Ishikawa (cell line): ENCODE results near the gene USP16.

ENCODE experiments used
- CEBPB ChIP-seq: IDR thresholded peaks from 2 replicates; pipeline ENCODE4 v1.6.1; 2012
- CREB1 ChIP-seq: IDR thresholded peaks from 2 replicates; pipeline ENCODE4 v1.6.1; 2012; ENCODE audit warnings: low read depth
- EGR1 ChIP-seq: IDR thresholded peaks from 2 replicates; pipeline ENCODE4 v1.6.1; 2012
- EP300 ChIP-seq: IDR thresholded peaks from 2 replicates; pipeline ENCODE4 v1.6.1; 2012; ENCODE audit warnings: borderline replicate concordance
- FOXM1 ChIP-seq: IDR thresholded peaks from 2 replicates; pipeline ENCODE4 v1.6.1; 2012; ENCODE audit warnings: low read depth, borderline replicate concordance
- NFIC ChIP-seq: IDR thresholded peaks from 2 replicates; pipeline ENCODE4 v1.6.1; 2012
- RAD21 ChIP-seq: IDR thresholded peaks from 2 replicates; pipeline ENCODE4 v1.6.1; 2012; ENCODE audit warnings: low read depth
- TAF1 ChIP-seq: IDR thresholded peaks from 2 replicates; pipeline ENCODE4 v1.6.1; 2012; ENCODE audit warnings: low read depth, mild to moderate bottlenecking
- TCF12 ChIP-seq: IDR thresholded peaks from 2 replicates; pipeline ENCODE4 v1.6.1; 2012; ENCODE audit warnings: low read depth
- TEAD4 ChIP-seq: IDR thresholded peaks from 2 replicates; pipeline ENCODE4 v1.6.1; 2012
- YY1 ChIP-seq: IDR thresholded peaks from 2 replicates; pipeline ENCODE4 v1.6.1; 2012; ENCODE audit warnings: low read depth
- ZBTB7A ChIP-seq: IDR thresholded peaks from 2 replicates; pipeline ENCODE4 v1.6.1; 2012; ENCODE audit warnings: low read depth
- TF ChIP-seq, protein P1 (sequence below): IDR thresholded peaks from 2 replicates; pipeline ENCODE4 v1.6.1; 2012
- TF ChIP-seq, protein P2 (sequence below): IDR thresholded peaks from 2 replicates; pipeline ENCODE4 v1.6.1; 2012; ENCODE audit warnings: low read depth, mild to moderate bottlenecking
- TF ChIP-seq, protein P3 (sequence below): IDR thresholded peaks from 2 replicates; pipeline ENCODE4 v1.6.1; 2012

The USP16 gene

GRCh38 chr21:29092102-29092959 lies 67.9 kb downstream of the USP16 start:
- TF ChIP-seq RAD21 (no peak), EP300 (no peak), TEAD4 (no peak), YY1 (no peak), CREB1 (no peak), TAF1 (no peak), FOXM1 (no peak), CEBPB (no peak), EGR1 (no peak), NFIC (no peak), TCF12 (no peak), ZBTB7A (no peak)
- TF ChIP-seq, protein P1, sequence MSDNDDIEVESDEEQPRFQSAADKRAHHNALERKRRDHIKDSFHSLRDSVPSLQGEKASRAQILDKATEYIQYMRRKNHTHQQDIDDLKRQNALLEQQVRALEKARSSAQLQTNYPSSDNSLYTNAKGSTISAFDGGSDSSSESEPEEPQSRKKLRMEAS: no peak
- TF ChIP-seq, protein P2, sequence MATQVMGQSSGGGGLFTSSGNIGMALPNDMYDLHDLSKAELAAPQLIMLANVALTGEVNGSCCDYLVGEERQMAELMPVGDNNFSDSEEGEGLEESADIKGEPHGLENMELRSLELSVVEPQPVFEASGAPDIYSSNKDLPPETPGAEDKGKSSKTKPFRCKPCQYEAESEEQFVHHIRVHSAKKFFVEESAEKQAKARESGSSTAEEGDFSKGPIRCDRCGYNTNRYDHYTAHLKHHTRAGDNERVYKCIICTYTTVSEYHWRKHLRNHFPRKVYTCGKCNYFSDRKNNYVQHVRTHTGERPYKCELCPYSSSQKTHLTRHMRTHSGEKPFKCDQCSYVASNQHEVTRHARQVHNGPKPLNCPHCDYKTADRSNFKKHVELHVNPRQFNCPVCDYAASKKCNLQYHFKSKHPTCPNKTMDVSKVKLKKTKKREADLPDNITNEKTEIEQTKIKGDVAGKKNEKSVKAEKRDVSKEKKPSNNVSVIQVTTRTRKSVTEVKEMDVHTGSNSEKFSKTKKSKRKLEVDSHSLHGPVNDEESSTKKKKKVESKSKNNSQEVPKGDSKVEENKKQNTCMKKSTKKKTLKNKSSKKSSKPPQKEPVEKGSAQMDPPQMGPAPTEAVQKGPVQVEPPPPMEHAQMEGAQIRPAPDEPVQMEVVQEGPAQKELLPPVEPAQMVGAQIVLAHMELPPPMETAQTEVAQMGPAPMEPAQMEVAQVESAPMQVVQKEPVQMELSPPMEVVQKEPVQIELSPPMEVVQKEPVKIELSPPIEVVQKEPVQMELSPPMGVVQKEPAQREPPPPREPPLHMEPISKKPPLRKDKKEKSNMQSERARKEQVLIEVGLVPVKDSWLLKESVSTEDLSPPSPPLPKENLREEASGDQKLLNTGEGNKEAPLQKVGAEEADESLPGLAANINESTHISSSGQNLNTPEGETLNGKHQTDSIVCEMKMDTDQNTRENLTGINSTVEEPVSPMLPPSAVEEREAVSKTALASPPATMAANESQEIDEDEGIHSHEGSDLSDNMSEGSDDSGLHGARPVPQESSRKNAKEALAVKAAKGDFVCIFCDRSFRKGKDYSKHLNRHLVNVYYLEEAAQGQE: no peak
- TF ChIP-seq, protein P3, sequence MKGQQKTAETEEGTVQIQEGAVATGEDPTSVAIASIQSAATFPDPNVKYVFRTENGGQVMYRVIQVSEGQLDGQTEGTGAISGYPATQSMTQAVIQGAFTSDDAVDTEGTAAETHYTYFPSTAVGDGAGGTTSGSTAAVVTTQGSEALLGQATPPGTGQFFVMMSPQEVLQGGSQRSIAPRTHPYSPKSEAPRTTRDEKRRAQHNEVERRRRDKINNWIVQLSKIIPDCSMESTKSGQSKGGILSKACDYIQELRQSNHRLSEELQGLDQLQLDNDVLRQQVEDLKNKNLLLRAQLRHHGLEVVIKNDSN: no peak

DNA sequence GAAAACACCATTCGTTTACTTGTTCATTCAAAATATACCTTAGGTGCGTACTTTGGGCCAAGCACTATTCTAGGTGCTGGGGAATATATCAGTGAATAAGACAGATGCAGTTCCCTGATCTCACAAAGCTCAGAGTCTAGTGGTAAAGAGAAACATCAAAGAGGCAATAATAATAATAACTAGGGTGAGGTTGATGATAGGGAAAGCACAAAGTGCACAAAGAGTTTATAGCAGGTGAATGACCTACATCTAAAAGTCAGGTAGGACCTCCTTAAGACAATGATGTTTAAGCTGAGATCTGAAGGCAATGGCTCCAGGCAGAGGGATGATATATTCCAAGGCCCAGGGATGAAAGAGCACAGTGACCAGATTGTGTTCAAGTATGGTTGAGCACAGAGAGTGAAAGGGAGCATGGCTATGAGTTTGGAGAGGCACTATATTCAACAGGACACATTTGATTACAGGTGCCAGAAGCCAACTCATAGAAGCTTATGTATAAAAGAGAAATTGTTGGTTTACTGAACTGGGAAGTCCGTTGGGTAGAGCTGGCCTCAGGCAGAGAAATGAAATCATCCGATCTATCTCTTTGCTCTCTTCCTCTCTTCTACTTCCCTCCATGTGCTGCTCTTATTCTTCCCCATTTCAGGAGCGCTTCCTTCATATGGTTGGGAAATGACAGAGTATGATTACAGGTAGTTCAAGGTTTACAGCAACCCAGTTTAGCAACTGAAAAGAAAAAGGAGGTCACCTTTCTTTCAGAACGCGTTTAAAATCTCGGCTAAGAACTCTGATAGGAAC lies 71.9 kb downstream of the USP16 start:
- TF ChIP-seq EP300 (no peak), NFIC (no peak), CREB1 (no peak), EGR1 (no peak), CEBPB (no peak), RAD21 (no peak), TEAD4 (no peak), YY1 (no peak), ZBTB7A (no peak), TAF1 (no peak), FOXM1 (no peak), TCF12 (no peak)
- TF ChIP-seq, protein P3: no peak
- TF ChIP-seq, protein P2: no peak
- TF ChIP-seq, protein P1: no peak

- TF ChIP-seq CEBPB (no peak), CREB1 (no peak), FOXM1 (no peak), YY1 (no peak), EGR1 (no peak), NFIC (no peak), TCF12 (no peak), TEAD4 (no peak), EP300 (no peak), RAD21 (no peak), TAF1 (no peak), ZBTB7A (no peak)
- TF ChIP-seq, protein P3: no peak
- TF ChIP-seq, protein P2: no peak
- TF ChIP-seq, protein P1: no peak
Measured at GRCh38 chr21:29098156-29098555, 73.7 kb downstream of the USP16 start.
